Measurements from ENCODE around the gene RAB23.

RAB23 gene

GRCh38 chr6:57172136-57173055 lies 49.7 kb downstream of the RAB23 start, which contains the start of gene BAG2:
Gene BAG2, plus strand, starts transcription at chr6:57172326. Its CDS starts 372 bp downstream, at chr6:57172698.
- H3K4me3 ChIP-seq (ENCODE audit: low read length in 2 of 2) = peak within 1 kb of the TSS; percentile 68 to 71
- H3K27me3 ChIP-seq (ENCODE audit: control insufficient read depth in 2 of 2, insufficient read depth in 2 of 2, low read length in 2 of 2) = peaks cover 0 to 5% of the 10 kb centered on the region in 2 donors
- peaks cover 0 to 5% of the 10 kb centered on the region in 2 donors for H3K36me3 ChIP-seq (ENCODE audit: control insufficient read depth in 2 of 2, insufficient read depth in 2 of 2, low read length in 2 of 2)
- H3K27ac ChIP-seq (ENCODE audit: low read depth in 2 of 2, low read length in 2 of 2) = peak within 1 kb of the TSS; percentile 63 to 89
- H3K9ac ChIP-seq (ENCODE audit: low read depth in 1 of 2, low read length in 2 of 2) = peak within 1 kb of the TSS; percentile 73 to 74
- H3K9me3 ChIP-seq (ENCODE audit: control insufficient read depth in 2 of 2, low read length in 2 of 2) = no peaks in the 10 kb centered on the region
- H3K4me1 ChIP-seq (ENCODE audit: control insufficient read depth in 2 of 2, insufficient read depth in 2 of 2, low read length in 2 of 2) = peaks cover 7 to 16% of the 10 kb centered on the region in 2 donors

GRCh38 chr6:57165080-57165479 lies 57.0 kb downstream of the RAB23 start:
- Histone ChIP-seq H3K4me3 (ENCODE audit: low read length in 2 of 2) (no peak overlapping the region), H3K9ac (ENCODE audit: low read depth in 1 of 2, low read length in 2 of 2) (no peak overlapping the region), H3K9me3 (ENCODE audit: control insufficient read depth in 2 of 2, low read length in 2 of 2) (no peaks in the 10 kb centered on the region), H3K36me3 (ENCODE audit: control insufficient read depth in 2 of 2, insufficient read depth in 2 of 2, low read length in 2 of 2) (peaks cover 2 to 7% of the 10 kb centered on the region in 2 donors), H3K27ac (ENCODE audit: low read depth in 2 of 2, low read length in 2 of 2) (no peak overlapping the region), H3K27me3 (ENCODE audit: control insufficient read depth in 2 of 2, insufficient read depth in 2 of 2, low read length in 2 of 2) (no peaks in the 10 kb centered on the region), H3K4me1 (ENCODE audit: control insufficient read depth in 2 of 2, insufficient read depth in 2 of 2, low read length in 2 of 2) (no peaks in the 10 kb centered on the region)

DNA sequence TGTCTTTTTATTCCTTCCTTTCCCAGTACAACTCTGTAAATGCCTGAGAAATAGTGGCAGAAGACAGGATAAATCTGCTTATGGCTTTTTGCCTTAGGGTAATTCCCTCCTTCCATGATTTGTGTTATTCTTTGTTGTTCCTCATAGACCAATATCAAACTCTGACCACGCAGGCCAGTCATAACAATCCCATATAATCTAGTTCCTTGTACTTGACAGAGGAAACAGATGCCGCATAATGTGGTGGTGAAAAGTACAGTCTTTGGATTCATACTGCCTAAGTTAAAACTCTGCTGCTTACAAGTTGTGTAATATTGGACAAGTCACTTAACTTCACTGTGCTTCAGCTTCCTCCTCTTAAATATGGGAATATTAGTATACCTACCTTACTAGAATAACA lies 58.2 kb downstream of the RAB23 start:
- H3K36me3 ChIP-seq (ENCODE audit: control insufficient read depth in 2 of 2, insufficient read depth in 2 of 2, low read length in 2 of 2) = peaks cover 2 to 5% of the 10 kb centered on the region in 2 donors
- H3K27ac ChIP-seq (ENCODE audit: low read depth in 2 of 2, low read length in 2 of 2) = no peak overlapping the region

DNA sequence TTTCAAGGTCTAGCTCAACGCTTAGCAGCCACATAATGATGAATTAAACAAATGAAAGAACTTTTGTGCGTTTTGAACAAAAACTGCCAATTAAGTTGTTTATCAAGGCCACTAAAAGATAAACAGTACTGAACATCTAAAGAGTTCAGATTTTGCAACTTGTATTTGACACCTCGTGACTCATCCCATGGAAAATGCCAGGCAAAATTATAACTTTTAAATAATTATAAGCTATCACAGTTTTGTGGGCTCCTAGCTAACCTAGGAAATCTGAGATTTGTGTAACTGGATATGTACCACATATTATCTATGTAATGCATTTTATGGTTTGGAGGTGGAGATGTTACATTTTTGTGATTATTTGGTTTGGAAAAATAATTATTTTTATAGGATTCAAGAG lies 59.6 kb downstream of the RAB23 start:
- Histone ChIP-seq H3K4me1 (ENCODE audit: control insufficient read depth in 2 of 2, insufficient read depth in 2 of 2, low read length in 2 of 2) (no peaks in the 10 kb centered on the region), H3K36me3 (ENCODE audit: control insufficient read depth in 2 of 2, insufficient read depth in 2 of 2, low read length in 2 of 2) (peaks cover 2 to 5% of the 10 kb centered on the region in 2 donors), H3K27me3 (ENCODE audit: control insufficient read depth in 2 of 2, insufficient read depth in 2 of 2, low read length in 2 of 2) (no peaks in the 10 kb centered on the region), H3K27ac (ENCODE audit: low read depth in 2 of 2, low read length in 2 of 2) (no peak overlapping the region), H3K9me3 (ENCODE audit: control insufficient read depth in 2 of 2, low read length in 2 of 2) (no peaks in the 10 kb centered on the region), H3K9ac (ENCODE audit: low read depth in 1 of 2, low read length in 2 of 2) (no peak overlapping the region), H3K4me3 (ENCODE audit: low read length in 2 of 2) (no peak overlapping the region)

More for the DNA sequence above, 58.2 kb downstream of the RAB23 start:
- H3K4me1 ChIP-seq (ENCODE audit: control insufficient read depth in 2 of 2, insufficient read depth in 2 of 2, low read length in 2 of 2) = no peaks in the 10 kb centered on the region
- no peaks in the 10 kb centered on the region for H3K27me3 ChIP-seq (ENCODE audit: control insufficient read depth in 2 of 2, insufficient read depth in 2 of 2, low read length in 2 of 2)
- no peaks in the 10 kb centered on the region for H3K9me3 ChIP-seq (ENCODE audit: control insufficient read depth in 2 of 2, low read length in 2 of 2)
- no peak overlapping the region for H3K9ac ChIP-seq (ENCODE audit: low read depth in 1 of 2, low read length in 2 of 2)
- no peak overlapping the region for H3K4me3 ChIP-seq (ENCODE audit: low read length in 2 of 2)

GRCh38 chr6:57162028-57162427 lies 60.1 kb downstream of the RAB23 start:
- Histone ChIP-seq H3K9me3 (ENCODE audit: control insufficient read depth in 2 of 2, low read length in 2 of 2) (no peaks in the 10 kb centered on the region), H3K36me3 (ENCODE audit: control insufficient read depth in 2 of 2, insufficient read depth in 2 of 2, low read length in 2 of 2) (peaks cover 2 to 3% of the 10 kb centered on the region in 2 donors), H3K27me3 (ENCODE audit: control insufficient read depth in 2 of 2, insufficient read depth in 2 of 2, low read length in 2 of 2) (no peaks in the 10 kb centered on the region), H3K9ac (ENCODE audit: low read depth in 1 of 2, low read length in 2 of 2) (no peak overlapping the region), H3K27ac (ENCODE audit: low read depth in 2 of 2, low read length in 2 of 2) (no peak overlapping the region), H3K4me1 (ENCODE audit: control insufficient read depth in 2 of 2, insufficient read depth in 2 of 2, low read length in 2 of 2) (no peaks in the 10 kb centered on the region), H3K4me3 (ENCODE audit: low read length in 2 of 2) (no peak overlapping the region)

GRCh38 chr6:57159127-57159526 lies 63.0 kb downstream of the RAB23 start:
- Histone ChIP-seq H3K4me1 (ENCODE audit: control insufficient read depth in 2 of 2, insufficient read depth in 2 of 2, low read length in 2 of 2) (no peaks in the 10 kb centered on the region), H3K9me3 (ENCODE audit: control insufficient read depth in 2 of 2, low read length in 2 of 2) (no peaks in the 10 kb centered on the region), H3K27ac (ENCODE audit: low read depth in 2 of 2, low read length in 2 of 2) (no peak overlapping the region), H3K9ac (ENCODE audit: low read depth in 1 of 2, low read length in 2 of 2) (no peak overlapping the region), H3K27me3 (ENCODE audit: control insufficient read depth in 2 of 2, insufficient read depth in 2 of 2, low read length in 2 of 2) (no peaks in the 10 kb centered on the region), H3K4me3 (ENCODE audit: low read length in 2 of 2) (no peak overlapping the region), H3K36me3 (ENCODE audit: control insufficient read depth in 2 of 2, insufficient read depth in 2 of 2, low read length in 2 of 2) (peaks cover 3 to 6% of the 10 kb centered on the region in 2 donors)

- peaks cover 6 to 8% of the 10 kb centered on the region in 2 donors for H3K36me3 ChIP-seq (ENCODE audit: control insufficient read depth in 2 of 2, insufficient read depth in 2 of 2, low read length in 2 of 2)
- H3K27ac ChIP-seq (ENCODE audit: low read depth in 2 of 2, low read length in 2 of 2) = no peak overlapping the region
- H3K9ac ChIP-seq (ENCODE audit: low read depth in 1 of 2, low read length in 2 of 2) = no peak overlapping the region
- no peaks in the 10 kb centered on the region for H3K9me3 ChIP-seq (ENCODE audit: control insufficient read depth in 2 of 2, low read length in 2 of 2)
- no peaks in the 10 kb centered on the region for H3K27me3 ChIP-seq (ENCODE audit: control insufficient read depth in 2 of 2, insufficient read depth in 2 of 2, low read length in 2 of 2)
- no peaks in the 10 kb centered on the region for H3K4me1 ChIP-seq (ENCODE audit: control insufficient read depth in 2 of 2, insufficient read depth in 2 of 2, low read length in 2 of 2)
- no peak overlapping the region for H3K4me3 ChIP-seq (ENCODE audit: low read length in 2 of 2)
Observed at GRCh38 chr6:57158658-57159057, 63.4 kb downstream of the RAB23 start.

- Histone ChIP-seq H3K4me1 (ENCODE audit: control insufficient read depth in 2 of 2, insufficient read depth in 2 of 2, low read length in 2 of 2) (no peaks in the 10 kb centered on the region), H3K4me3 (ENCODE audit: low read length in 2 of 2) (no peak overlapping the region), H3K27ac (ENCODE audit: low read depth in 2 of 2, low read length in 2 of 2) (no peak overlapping the region), H3K36me3 (ENCODE audit: control insufficient read depth in 2 of 2, insufficient read depth in 2 of 2, low read length in 2 of 2) (peaks cover 31 to 34% of the 10 kb centered on the region in 2 donors), H3K9ac (ENCODE audit: low read depth in 1 of 2, low read length in 2 of 2) (no peak overlapping the region), H3K27me3 (ENCODE audit: control insufficient read depth in 2 of 2, insufficient read depth in 2 of 2, low read length in 2 of 2) (no peaks in the 10 kb centered on the region), H3K9me3 (ENCODE audit: control insufficient read depth in 2 of 2, low read length in 2 of 2) (no peaks in the 10 kb centered on the region)
Observed at GRCh38 chr6:57147955-57148858, 73.9 kb downstream of the RAB23 start.

- Histone ChIP-seq H3K4me1 (ENCODE audit: control insufficient read depth in 2 of 2, insufficient read depth in 2 of 2, low read length in 2 of 2) (no peaks in the 10 kb centered on the region), H3K9ac (ENCODE audit: low read depth in 1 of 2, low read length in 2 of 2) (no peak overlapping the region), H3K27me3 (ENCODE audit: control insufficient read depth in 2 of 2, insufficient read depth in 2 of 2, low read length in 2 of 2) (no peaks in the 10 kb centered on the region), H3K9me3 (ENCODE audit: control insufficient read depth in 2 of 2, low read length in 2 of 2) (no peaks in the 10 kb centered on the region), H3K4me3 (ENCODE audit: low read length in 2 of 2) (no peak overlapping the region), H3K36me3 (ENCODE audit: control insufficient read depth in 2 of 2, insufficient read depth in 2 of 2, low read length in 2 of 2) (peaks cover 32% of the 10 kb centered on the region in 2 donors), H3K27ac (ENCODE audit: low read depth in 2 of 2, low read length in 2 of 2) (no peak overlapping the region)
Observed at GRCh38 chr6:57147401-57147800, 74.7 kb downstream of the RAB23 start.

DNA sequence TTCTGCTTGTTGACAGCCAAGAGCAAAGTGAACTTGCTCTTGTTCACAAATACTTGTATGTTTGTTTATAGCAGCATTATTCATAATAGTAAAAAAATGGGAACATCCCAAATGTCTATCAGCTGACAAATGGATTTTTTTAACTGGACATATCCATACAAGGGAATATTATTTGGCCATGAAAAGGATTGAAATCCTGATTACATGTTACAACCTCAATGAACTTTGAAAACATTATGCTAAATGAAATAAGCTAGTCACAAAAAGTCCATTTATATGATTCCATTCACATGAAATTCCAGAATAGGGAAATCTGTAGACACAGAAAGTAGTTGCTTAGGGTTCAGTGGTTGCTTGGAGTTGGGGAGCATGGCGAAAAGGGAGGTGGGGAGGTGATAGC lies 78.4 kb downstream of the RAB23 start:
- peaks cover 18 to 29% of the 10 kb centered on the region in 2 donors for H3K36me3 ChIP-seq (ENCODE audit: control insufficient read depth in 2 of 2, insufficient read depth in 2 of 2, low read length in 2 of 2)
- no peaks in the 10 kb centered on the region for H3K27me3 ChIP-seq (ENCODE audit: control insufficient read depth in 2 of 2, insufficient read depth in 2 of 2, low read length in 2 of 2)

More for the DNA sequence above, 78.4 kb downstream of the RAB23 start:
- Histone ChIP-seq H3K9me3 (ENCODE audit: control insufficient read depth in 2 of 2, low read length in 2 of 2) (no peaks in the 10 kb centered on the region), H3K4me3 (ENCODE audit: low read length in 2 of 2) (no peak overlapping the region), H3K4me1 (ENCODE audit: control insufficient read depth in 2 of 2, insufficient read depth in 2 of 2, low read length in 2 of 2) (no peaks in the 10 kb centered on the region), H3K9ac (ENCODE audit: low read depth in 1 of 2, low read length in 2 of 2) (no peak overlapping the region), H3K27ac (ENCODE audit: low read depth in 2 of 2, low read length in 2 of 2) (no peak overlapping the region)
